IMR-90 (cell line): ENCODE data around the gene CLK3. TPM values are rescaled to one million over a fixed set of nuclear protein-coding genes. Genes with fewer than 3 reads are reported as not detected.

Experiments used
- ATAC-seq: fragments of 200-7000 bp; cut with Tn5 transposase; 2 replicates; pipeline ENCODE4 v1.9.1; 2020; ENCODE audit warnings: low read depth, mild to moderate bottlenecking, moderate library complexity
- BruUV-seq: library from RNA; stranded (reverse); fragments of 400-500 nt; replicated peaks from 2 replicates; lab custom pipeline; 2021; lab: Mats Ljungman, UMichigan
- CTCF ChIA-PET: fragments of 300-600 bp; formaldehyde crosslinking; extraction: SDS; loops from one replicate; lab custom pipeline; 2021; ENCODE audit warnings: antibody characterized with exemption; lab: Yijun Ruan, JAX
- POLR2A ChIA-PET: fragments of 300-600 bp; sonication (Branson Sonifier 250); formaldehyde crosslinking; loops from one replicate; lab custom pipeline; 2022; ENCODE audit warnings: antibody characterized with exemption; ENCODE audit not compliant: unreplicated experiment; lab: Charles Lee
- DNase-seq: peaks from one replicate; pipeline ENCODE4 v3.0.0; 2013
- H2AFZ ChIP-seq: replicated peaks from 2 replicates; pipeline ENCODE3; 2013; ENCODE audit warnings: low read length, mild to moderate bottlenecking; ENCODE audit not compliant: poor library complexity
- H2AK5ac ChIP-seq: 2 replicates; pipeline ENCODE4 v1.6.1; 2013; ENCODE audit warnings: low read depth, low read length, inconsistent platforms
- H2AK9ac ChIP-seq: replicated peaks from 2 replicates; pipeline ENCODE3; 2013; ENCODE audit warnings: mild to moderate bottlenecking, low read depth, low read length, moderate library complexity; ENCODE audit not compliant: poor library complexity
- H2BK120ac ChIP-seq: 2 replicates; pipeline ENCODE4 v1.6.1; 2013; ENCODE audit warnings: low read depth, low read length, inconsistent platforms
- H2BK15ac ChIP-seq: 3 replicates; pipeline ENCODE4 v1.6.1; 2013; ENCODE audit warnings: low read depth, low read length, inconsistent platforms
- H2BK20ac ChIP-seq: 2 replicates; pipeline ENCODE4 v1.6.1; 2013; ENCODE audit warnings: low read depth, mild to moderate bottlenecking, inconsistent platforms, low read length, moderate library complexity
- H2BK5ac ChIP-seq: 2 replicates; pipeline ENCODE4 v1.6.1; 2013; ENCODE audit warnings: mild to moderate bottlenecking, low read depth, low read length, inconsistent platforms; ENCODE audit not compliant: poor library complexity, severe bottlenecking
- H3K14ac ChIP-seq: replicated peaks from 2 replicates; pipeline ENCODE4 v1.6.1; 2013; ENCODE audit warnings: low read depth, low read length, inconsistent platforms
- H3K18ac ChIP-seq: 2 replicates; pipeline ENCODE4 v1.6.1; 2013; ENCODE audit warnings: low read depth, low read length, control low read depth
- H3K23ac ChIP-seq: 2 replicates; pipeline ENCODE4 v1.6.1; 2013; ENCODE audit warnings: low read depth, low read length, inconsistent platforms
- H3K27ac ChIP-seq: 2 replicates; pipeline ENCODE4 v1.5.1; 2013; ENCODE audit warnings: mild to moderate bottlenecking, control low read depth, low read length; ENCODE audit not compliant: insufficient read depth
- H3K27me3 ChIP-seq: 2 replicates; pipeline ENCODE4 v1.6.1; 2013; ENCODE audit warnings: low read length; ENCODE audit not compliant: control insufficient read depth, insufficient read depth
- H3K36me3 ChIP-seq: 2 replicates; pipeline ENCODE4 v1.6.1; 2013; ENCODE audit warnings: low read length, mixed read lengths; ENCODE audit not compliant: control insufficient read depth, insufficient read depth
- H3K4ac ChIP-seq: 2 replicates; pipeline ENCODE4 v1.6.1; 2013; ENCODE audit warnings: low read depth, low read length, inconsistent platforms
- H3K4me1 ChIP-seq: 2 replicates; pipeline ENCODE4 v1.6.1; 2013; ENCODE audit warnings: low read length, mixed read lengths; ENCODE audit not compliant: control insufficient read depth, insufficient read depth
- H3K4me2 ChIP-seq: 2 replicates; pipeline ENCODE4 v1.6.1; 2013; ENCODE audit warnings: low read depth, mild to moderate bottlenecking, control low read depth, low read length, moderate library complexity
- H3K4me3 ChIP-seq: 2 replicates; pipeline ENCODE4 v1.5.1; 2013; ENCODE audit warnings: low read depth, mild to moderate bottlenecking, control low read depth, low read length, moderate library complexity; ENCODE audit not compliant: insufficient read depth
- H3K56ac ChIP-seq: 2 replicates; pipeline ENCODE4 v1.6.1; 2013; ENCODE audit warnings: low read length, inconsistent platforms; ENCODE audit not compliant: insufficient read depth; ENCODE audit errors: extremely low read depth
- H3K79me1 ChIP-seq, 2 experiments: 2 replicates each; pipeline ENCODE4 v1.6.1; 2013; ENCODE audit warnings: low read length in 2 of 2, inconsistent platforms in 1 of 2, low read depth in 1 of 2
- H3K9ac ChIP-seq: 2 replicates; pipeline ENCODE4 v1.6.1; 2013; ENCODE audit warnings: low read depth, low read length, control low read depth
- H3K9me1 ChIP-seq: 2 replicates; pipeline ENCODE4 v1.6.1; 2013; ENCODE audit warnings: low read length, inconsistent platforms; ENCODE audit not compliant: insufficient read depth
- H3K9me3 ChIP-seq: 2 replicates; pipeline ENCODE4 v1.6.1; 2013; ENCODE audit warnings: low read length; ENCODE audit not compliant: control insufficient read depth, insufficient read depth
- H4K20me1 ChIP-seq: 2 replicates; pipeline ENCODE4 v1.6.1; 2013; ENCODE audit warnings: low read length, inconsistent platforms; ENCODE audit not compliant: insufficient read depth
- H4K5ac ChIP-seq: 2 replicates; pipeline ENCODE4 v1.6.1; 2013; ENCODE audit warnings: mild to moderate bottlenecking, low read depth, low read length, control low read depth
- H4K8ac ChIP-seq, 2 experiments: 2 replicates each; pipeline ENCODE4 v1.6.1; 2013; ENCODE audit warnings: low read depth in 2 of 2, low read length in 2 of 2, control low read depth in 1 of 2, inconsistent platforms in 1 of 2
- H4K91ac ChIP-seq: 2 replicates; pipeline ENCODE4 v1.6.1; 2013; ENCODE audit warnings: low read depth, low read length, inconsistent platforms; ENCODE audit not compliant: insufficient read depth
- BHLHE40 ChIP-seq: fragments of 150-350 bp; IDR thresholded peaks from 2 replicates; pipeline ENCODE4 v1.6.1; 2016; ENCODE audit warnings: mild to moderate bottlenecking, low read depth, low read length
- CEBPB ChIP-seq: IDR thresholded peaks from 2 replicates; pipeline ENCODE4 v1.6.1; 2012; ENCODE audit warnings: low read depth, low read length, improper control_type of control experiment
- CHD1 ChIP-seq: IDR thresholded peaks from 2 replicates; pipeline ENCODE4 v1.6.1; 2012; ENCODE audit warnings: low read depth, low read length, improper control_type of control experiment
- CTCF ChIP-seq: conservative IDR thresholded peaks from 2 replicates; pipeline ENCODE4 v1.5.1; 2012; ENCODE audit warnings: mild to moderate bottlenecking, low read depth, low read length, improper control_type of control experiment
- FOS ChIP-seq: fragments of 150-350 bp; IDR thresholded peaks from 2 replicates; pipeline ENCODE4 v1.6.1; 2016; ENCODE audit warnings: low read depth, low read length
- MAFK ChIP-seq: IDR thresholded peaks from 2 replicates; pipeline ENCODE4 v1.6.1; 2012; ENCODE audit warnings: low read depth, low read length, improper control_type of control experiment
- NFE2L2 ChIP-seq: fragments of 150-350 bp; IDR thresholded peaks from 2 replicates; pipeline ENCODE4 v1.6.1; 2016; ENCODE audit warnings: low read depth, mild to moderate bottlenecking, low read length
- POLR2A ChIP-seq: IDR thresholded peaks from 2 replicates; pipeline ENCODE4 v1.6.1; 2012; ENCODE audit warnings: mild to moderate bottlenecking, low read depth, low read length
- RCOR1 ChIP-seq: IDR thresholded peaks from 2 replicates; pipeline ENCODE4 v1.6.1; 2012; ENCODE audit warnings: mild to moderate bottlenecking, low read length, improper control_type of control experiment; ENCODE audit not compliant: insufficient replicate concordance
- RFX5 ChIP-seq: IDR thresholded peaks from 2 replicates; pipeline ENCODE4 v1.8.0; 2012; ENCODE audit warnings: low read depth, mild to moderate bottlenecking, low read length, moderate library complexity
- SMC3 ChIP-seq: fragments of 150-350 bp; IDR thresholded peaks from 2 replicates; pipeline ENCODE4 v1.6.1; 2016; ENCODE audit warnings: low read depth, mild to moderate bottlenecking, antibody characterized with exemption, low read length, moderate library complexity
- USF2 ChIP-seq: fragments of 150-350 bp; IDR thresholded peaks from 2 replicates; pipeline ENCODE4 v1.6.1; 2017; ENCODE audit warnings: mild to moderate bottlenecking, antibody characterized with exemption, low read length, low read depth
- WGBS, 2 experiments: methylation state at CpG; one replicate each; pipeline versions ENCODE4 v1.1.5 to v1.1.7; 2013; ENCODE audit warnings: missing lambda C conversion rate in 2 of 2; ENCODE audit not compliant: insufficient read length in 1 of 2; ENCODE audit errors: extremely low coverage in 2 of 2; 5-methylcytosine and 5-hydroxymethylcytosine counted together
- dilution Hi-C: fragments of 300-500 bp; cut with HindIII; formaldehyde crosslinking; loops from one replicate; pipeline ENCODE4 v1.14.3; 2018; ENCODE audit warnings: low sequenced_read_pairs; ENCODE audit not compliant: unreplicated experiment
- in situ Hi-C: fragments of 300-500 bp; cut with MboI; formaldehyde crosslinking; loops from 3 replicates; pipeline ENCODE4 v1.14.3; 2019; ENCODE audit warnings: low sequenced_read_pairs, inconsistent platforms, mixed read lengths
- intact Hi-C: fragments of 100-400 bp; cut with micrococcal nuclease; formaldehyde crosslinking; loops from 2 replicates; pipeline ENCODE4 v1.10.0; 2022
- polyA plus RNA-seq, 3 experiments: library from polyadenylated mRNA; depleted of rRNA; stranded (reverse); fragments of >200 nt; gene quantifications; 2 replicates each; pipeline ENCODE4 v1.2.3, GENCODE V29; 2012; ENCODE audit warnings: low replicate concordance in 1 of 3
- total RNA-seq: library from RNA; depleted of rRNA; stranded (reverse); fragments of >200 nt; gene quantifications from 2 replicates; pipeline ENCODE4 v1.2.3, GENCODE V29; 2012

Gene CLK3
- total and polyA plus RNA-seq, 2 of the 4 experiments (the other 2 are of a cell fraction), result 84.7 to 117 TPM

- Histone ChIP-seq H3K4me3 (no peak overlapping the region), H3K4me2 (no peak overlapping the region), H3K27me3 (no peaks in the 10 kb centered on the region), H3K23ac (no peak overlapping the region), H2AK9ac (peak overlapping the region; percentile 24), H2BK15ac (no peak overlapping the region), H2BK5ac (no peak overlapping the region), H4K91ac (no peak overlapping the region), H3K9ac (no peak overlapping the region), H3K18ac (no peak overlapping the region), H2BK120ac (no peak overlapping the region), H3K36me3 (peaks cover 23% of the 10 kb centered on the region), H4K20me1 (no peaks in the 10 kb centered on the region; the same call in 1 of the 2 replicates), H2BK20ac (no peak overlapping the region), H2AK5ac (no peak overlapping the region), H4K8ac (no peak overlapping the region), H2AFZ (no peak overlapping the region), H3K27ac (no peak overlapping the region), H3K14ac (no peak overlapping the region), H3K9me1 (peaks cover 9% of the 10 kb centered on the region), H4K5ac (no peak overlapping the region), H3K4me1 (peaks cover 11% of the 10 kb centered on the region), H3K9me3 (no peaks in the 10 kb centered on the region), H3K56ac (no peak overlapping the region), H3K4ac (no peak overlapping the region), H3K79me1 (peaks cover 0 to 7% of the 10 kb centered on the region in 2 experiments; a peak in 1 of 4 replicates)
- DNase-seq, result no peak
- intact Hi-C loops, result no loop called here
- ATAC-seq, result no peak
- WGBS, 2 experiments, result 100% methylated on average over 3 of the region's 7 CpGs; no CpG with 5 or more reads in 1 of the 2 experiments
- BruUV-seq, result no TSS peak
- in situ Hi-C loops, result no loop called here
- ChIA-PET CTCF (no interaction called here), POLR2A (no interaction called here)
- TF ChIP-seq CTCF (no peak), USF2 (no peak), SMC3 (no peak), BHLHE40 (no peak), RFX5 (no peak), FOS (no peak), RCOR1 (no peak), CHD1 (no peak), MAFK (no peak), CEBPB (no peak), NFE2L2 (no peak), POLR2A (no peak)
- dilution Hi-C loops, result no loop called here
Observed at GRCh38 chr15:74593122-74593521, 22.5 kb upstream of the CLK3 start.
